ENCODE results near the gene CNTNAP2. TPM values are rescaled to one million over a fixed set of nuclear protein-coding genes. Genes with fewer than 3 reads are reported as not detected.

The CNTNAP2 gene
- total RNA-seq, 1 experiment from 2014 or later: 64.5 TPM

GRCh38 chr7:147231275-147231674 is 1114.7 kb downstream of the CNTNAP2 start:
- no peak overlapping the region for H2BK12ac ChIP-seq (ENCODE audit: insufficient read length, low read depth, low read length)
- H2BK15ac ChIP-seq (ENCODE audit: low read depth, low read length): no peak overlapping the region
- DNase-seq: no peak
- H3K79me1 ChIP-seq (ENCODE audit: insufficient read depth, low read depth, low read length, poor library complexity, severe bottlenecking): no peaks in the 10 kb centered on the region
- H4K8ac ChIP-seq (replicated peaks; ENCODE audit: insufficient read length, low read depth, low read length): no peak overlapping the region
- no peak overlapping the region for H3K27ac ChIP-seq (ENCODE audit: insufficient read length, low read depth, low read length)
- Mint-ChIP-seq H3K9me3 (no peaks in the 10 kb centered on the region), H3K27ac (no peak overlapping the region), H3K36me3 (ENCODE audit: insufficient read depth in 1 of 3, low read depth in 3 of 3) (no peaks in the 10 kb centered on the region), H3K27me3 (ENCODE audit: low read depth) (peaks cover 1% of the 10 kb centered on the region; the same call in 1 of the 2 replicates), H3K4me1 (no peaks in the 10 kb centered on the region), H3K4me3 (no peak overlapping the region)
- no peaks in the 10 kb centered on the region for H3K4me1 ChIP-seq (ENCODE audit: insufficient read depth, low read length)
- no peak overlapping the region for H3K23ac ChIP-seq (ENCODE audit: insufficient read length, low read depth, low read length)
- H3K23me2 ChIP-seq (ENCODE audit: insufficient read length, low read depth, low read length, poor library complexity, severe bottlenecking): no peaks in the 10 kb centered on the region
- no peak overlapping the region for H3K4me2 ChIP-seq (ENCODE audit: insufficient read depth, insufficient read length, low read length)
- no peak overlapping the region for H3K18ac ChIP-seq (ENCODE audit: insufficient read length, low read depth, low read length)
- H3K9me3 ChIP-seq (ENCODE audit: control insufficient read depth, low read depth, low read length): no peaks in the 10 kb centered on the region
- no peaks in the 10 kb centered on the region for H4K20me1 ChIP-seq (ENCODE audit: control insufficient read depth, insufficient read depth, insufficient read length)
- H3K9ac ChIP-seq (ENCODE audit: extremely low read depth, insufficient read length, low read length): no peak overlapping the region
- H2AFZ ChIP-seq (ENCODE audit: low read length): no peak overlapping the region
- H3K56ac ChIP-seq (ENCODE audit: insufficient read length, low read depth, low read length): no peak overlapping the region
- H2AK5ac ChIP-seq (ENCODE audit: insufficient read length, low read length): no peak overlapping the region
- H4K91ac ChIP-seq (ENCODE audit: insufficient read length, low read depth, low read length): no peak overlapping the region
- H2BK120ac ChIP-seq (ENCODE audit: low read depth, low read length, poor library complexity, severe bottlenecking): no peak overlapping the region
- H3T11ph ChIP-seq (ENCODE audit: low read length): no peak overlapping the region
- no peak overlapping the region for H2BK5ac ChIP-seq (ENCODE audit: insufficient read length, low read length)
- H2BK20ac ChIP-seq (ENCODE audit: low read depth, low read length, poor library complexity, severe bottlenecking): no peak overlapping the region
- no peak for TF ChIP-seq CTCF (conservative IDR thresholded peaks at IDR 0.05)
- H3K14ac ChIP-seq (ENCODE audit: insufficient read depth, low read length): no peak overlapping the region
- H3K27me3 ChIP-seq (ENCODE audit: insufficient read depth, low read length): no peaks in the 10 kb centered on the region
- H3K79me2 ChIP-seq (ENCODE audit: insufficient read depth, low read length): no peaks in the 10 kb centered on the region
- no CpG with 5 or more reads among the region's 2 CpGs for WGBS (ENCODE audit: extremely low coverage, insufficient read length, low lambda C conversion rate)
- no peak overlapping the region for H3K4ac ChIP-seq (ENCODE audit: low read depth, low read length)
- H4K5ac ChIP-seq (ENCODE audit: insufficient read length, low read depth, low read length): no peak overlapping the region
